Fibroblast of upper back skin (primary cell): ENCODE measurements around the gene POTEG.
"Not testable (repeated sequence)": the region's sequence is repeated elsewhere in the genome, so short reads cannot be mapped to it uniquely, and the experiment has no call there.

Source experiments
- DNase-seq: peaks from one replicate; pipeline ENCODE4 v3.0.0-alpha.2; 2013

POTEG gene

DNA sequence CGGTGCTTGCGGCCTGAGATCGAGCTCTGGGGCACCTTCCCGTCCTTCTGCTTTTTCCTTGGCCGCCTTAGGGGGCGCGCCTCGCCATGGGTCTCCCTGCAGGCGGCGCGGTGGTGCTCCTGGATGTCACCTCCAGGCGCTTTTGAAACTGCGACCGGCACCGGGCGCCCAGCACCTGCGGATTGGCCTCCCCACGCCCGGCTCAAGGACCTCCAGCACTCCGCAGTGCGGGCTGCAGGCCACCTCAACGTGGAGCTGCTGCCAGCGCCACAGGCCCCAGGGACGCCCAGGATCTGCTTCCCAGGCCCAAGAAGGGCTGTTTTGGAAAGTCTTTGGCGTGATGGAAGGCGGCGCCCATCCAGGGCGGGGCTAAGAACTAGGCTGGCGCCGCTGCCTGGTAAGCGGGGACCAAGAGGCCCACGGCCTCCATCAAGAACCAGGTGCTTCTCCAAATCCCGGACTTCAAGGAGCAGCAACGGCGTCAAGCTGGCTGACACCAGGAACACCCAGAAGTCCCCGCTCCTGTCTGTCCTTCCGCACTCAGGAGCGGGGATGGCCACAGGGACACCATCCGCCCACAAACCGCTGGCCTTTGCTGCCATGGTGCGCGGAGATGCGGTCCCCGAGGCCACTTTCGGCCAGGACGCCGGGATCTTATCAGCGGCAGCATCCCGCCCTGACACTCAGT, 61.2 kb downstream of the POTEG start:
- not testable (repeated sequence) for DNase-seq

DNA sequence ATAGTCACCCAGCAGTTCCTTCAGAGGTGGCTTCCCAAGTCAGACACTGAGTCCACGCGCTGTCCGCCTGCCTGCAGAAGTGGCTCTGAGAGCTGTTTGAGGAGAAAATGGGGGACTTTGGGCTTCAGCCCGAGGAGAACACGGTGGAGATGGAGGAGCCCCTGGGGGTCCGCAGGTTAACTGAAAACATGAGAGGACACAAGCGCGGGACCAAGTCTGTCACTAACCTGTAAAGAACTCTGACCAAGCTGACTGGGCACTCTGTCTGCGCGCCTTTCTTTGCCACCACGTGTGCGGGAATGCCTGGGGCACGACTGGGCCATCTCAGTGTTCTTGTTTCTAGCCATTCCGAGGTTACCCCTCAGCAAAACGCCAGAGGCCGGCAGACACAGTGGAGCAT, 62.4 kb downstream of the POTEG start:
- DNase-seq, result not testable (repeated sequence)

DNA sequence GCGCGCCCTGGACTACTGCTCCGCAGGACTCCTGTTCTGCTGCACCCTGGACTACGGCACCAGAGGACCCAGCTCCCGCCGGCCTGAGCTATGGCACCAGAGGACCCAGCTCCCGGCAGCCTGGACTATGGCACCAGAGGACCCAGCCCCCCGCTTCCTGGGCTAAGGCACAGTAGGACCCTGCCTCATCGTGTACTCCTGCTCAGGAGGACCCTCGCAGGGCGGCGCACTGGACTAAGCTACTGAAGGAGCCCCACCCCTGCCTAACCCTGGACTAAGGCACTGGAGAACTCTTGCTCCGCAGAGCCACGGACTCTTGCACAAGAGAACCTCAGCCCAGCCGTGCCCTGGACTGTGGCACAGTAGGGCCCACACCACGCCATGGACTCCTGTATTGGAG, 71.3 kb downstream of the POTEG start:
- not testable (repeated sequence) for DNase-seq

DNA sequence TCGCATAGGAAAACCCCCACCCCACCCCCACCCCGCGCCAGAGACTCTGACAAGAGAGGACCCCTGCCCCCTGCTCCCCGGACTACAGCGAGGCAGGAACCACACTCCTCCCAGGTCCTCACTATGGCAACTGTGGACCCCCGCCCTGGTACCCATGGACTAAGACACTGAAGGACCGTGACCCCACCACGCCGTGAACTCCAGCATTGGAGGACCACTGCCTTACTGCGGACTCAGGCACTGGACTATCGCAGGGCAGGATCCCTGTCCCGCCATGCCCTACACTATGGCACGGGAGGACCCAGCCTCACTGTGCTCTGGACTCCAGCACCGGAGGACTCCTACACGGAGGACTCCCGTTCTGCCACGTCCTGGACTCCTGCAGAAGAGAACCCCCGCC, 71.8 kb downstream of the POTEG start:
- DNase-seq, result not testable (repeated sequence)

DNA sequence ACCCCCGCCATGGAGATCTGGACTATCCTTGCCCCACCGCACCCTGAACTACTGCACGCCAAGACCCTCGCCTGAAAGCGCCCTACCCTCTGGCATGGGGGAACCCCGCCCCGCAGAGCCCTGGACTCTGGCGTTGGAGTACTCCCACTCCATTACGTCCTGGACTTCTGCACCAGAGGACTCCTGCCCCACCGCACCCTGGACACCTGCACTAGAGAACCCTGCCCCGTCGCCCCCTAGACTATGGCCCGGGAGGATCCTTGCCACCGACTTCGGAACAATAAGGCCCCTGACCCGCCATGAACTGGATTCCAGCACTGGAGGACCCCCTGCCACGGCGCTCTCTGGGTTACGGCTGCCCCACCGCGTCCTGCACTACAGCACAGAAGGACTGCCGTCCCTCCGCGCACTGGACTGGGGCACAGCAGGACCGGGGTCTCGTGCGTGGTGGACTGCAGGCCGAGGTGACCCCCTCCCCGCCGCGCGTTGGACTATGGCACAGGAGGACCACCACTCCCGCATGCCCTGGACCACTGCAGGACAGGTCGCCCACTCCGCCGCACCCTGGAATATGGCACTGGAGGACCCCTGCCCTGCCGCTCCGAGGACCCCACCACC, 72.4 kb downstream of the POTEG start:
- not testable (repeated sequence) for DNase-seq

DNA sequence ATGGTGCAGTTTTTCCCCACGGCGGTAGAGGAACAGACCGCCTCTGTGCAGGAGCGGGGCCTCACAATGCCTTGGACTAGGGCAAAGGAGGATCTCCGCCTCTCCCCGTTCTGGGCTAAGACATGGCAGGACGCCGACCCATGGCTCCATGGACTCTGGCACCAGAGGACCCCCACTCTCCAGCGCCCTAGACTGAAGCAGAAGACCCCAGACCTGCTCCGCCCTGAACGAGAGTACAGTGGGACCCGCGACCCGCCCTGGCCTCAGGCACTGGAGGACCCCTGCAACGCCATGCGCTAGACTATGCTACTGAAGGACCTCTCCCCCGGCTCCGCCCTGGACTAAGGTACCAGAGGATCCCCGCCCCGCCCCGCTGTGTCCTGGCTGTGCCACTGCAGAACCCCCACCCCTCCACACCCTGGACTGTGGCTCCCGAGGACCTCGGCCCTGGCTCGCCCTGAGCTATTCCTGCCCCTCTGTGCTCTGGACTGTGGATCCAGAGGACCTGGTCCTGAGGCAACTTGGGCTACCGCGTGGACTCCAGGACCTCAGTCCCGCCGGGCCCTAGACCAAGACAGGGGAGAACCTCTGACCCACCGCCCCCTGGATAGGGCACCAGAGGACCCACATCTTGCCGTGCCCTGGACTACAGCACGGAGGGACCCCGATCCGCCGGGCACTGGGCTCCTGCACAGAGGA, 73.1 kb downstream of the POTEG start:
- DNase-seq, result not testable (repeated sequence)
